GM04503 (cell line): Measurements from ENCODE around the gene CFAP251.

Experiments used
- DNase-seq: peaks from one replicate; pipeline ENCODE4 v3.0.0-alpha.2; 2012; ENCODE audit warnings: low read depth

CFAP251 gene

DNA sequence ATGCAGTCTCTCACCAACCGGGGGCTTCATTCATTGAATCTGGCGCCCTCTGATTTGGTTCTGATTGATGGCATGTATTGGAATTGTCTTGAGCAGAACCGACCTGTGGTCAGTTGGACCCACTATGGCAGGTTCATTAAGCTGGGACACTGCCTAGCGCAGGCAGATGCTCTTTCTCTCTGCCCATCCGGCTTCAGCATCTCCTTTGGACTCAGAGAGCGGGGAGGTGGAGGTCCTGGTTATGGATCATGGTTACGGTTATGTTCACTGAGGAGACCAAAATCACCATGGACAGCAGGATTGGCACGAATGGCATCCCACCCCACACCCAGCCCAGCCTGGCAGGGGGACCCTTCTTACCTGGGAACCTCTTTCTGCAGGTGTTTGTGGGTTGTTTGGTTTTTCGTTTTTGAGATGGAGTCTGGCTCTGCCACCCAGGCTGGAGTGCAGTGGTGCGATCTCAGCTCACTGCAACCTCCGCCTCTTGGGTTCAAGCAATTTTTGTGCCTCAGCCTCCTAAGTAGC lies 86.9 kb downstream of the CFAP251 start:
- no peak for DNase-seq

DNA sequence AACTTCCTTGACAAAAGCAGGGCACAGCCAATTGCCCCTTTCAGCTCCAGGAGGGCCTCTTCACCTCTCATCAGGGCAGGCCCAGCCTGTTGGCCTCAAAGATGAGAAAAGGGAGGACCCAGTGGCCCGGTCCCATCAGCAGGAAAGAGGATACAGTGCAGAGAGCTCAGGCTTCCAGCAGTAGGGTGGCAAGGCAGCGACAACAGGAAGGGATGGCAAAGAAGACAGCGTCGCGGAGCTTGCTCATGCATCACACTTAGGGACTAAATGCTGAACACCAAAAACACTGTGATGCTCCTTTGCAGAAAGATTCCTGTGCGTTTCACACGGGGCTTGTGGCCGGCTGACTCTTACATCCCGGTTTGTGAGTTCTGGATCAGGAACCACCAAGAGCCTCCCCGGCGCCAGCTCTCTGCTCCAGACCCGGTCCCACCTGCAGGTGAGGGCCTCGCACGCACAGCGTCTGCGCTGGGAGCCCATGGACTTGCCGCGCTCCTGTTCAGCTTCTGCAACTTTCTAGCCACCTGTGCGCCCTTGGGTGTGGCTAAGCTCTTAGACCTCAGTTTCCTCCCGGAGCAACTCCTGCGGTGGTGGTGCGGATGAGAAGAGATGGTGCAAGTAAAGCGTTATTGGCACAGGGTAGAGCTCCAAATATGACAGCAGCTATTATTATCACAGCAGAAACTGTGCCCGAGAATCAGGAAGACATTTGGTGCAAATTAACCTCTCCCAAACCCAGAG lies 88.0 kb downstream of the CFAP251 start:
- no peak for DNase-seq

DNA sequence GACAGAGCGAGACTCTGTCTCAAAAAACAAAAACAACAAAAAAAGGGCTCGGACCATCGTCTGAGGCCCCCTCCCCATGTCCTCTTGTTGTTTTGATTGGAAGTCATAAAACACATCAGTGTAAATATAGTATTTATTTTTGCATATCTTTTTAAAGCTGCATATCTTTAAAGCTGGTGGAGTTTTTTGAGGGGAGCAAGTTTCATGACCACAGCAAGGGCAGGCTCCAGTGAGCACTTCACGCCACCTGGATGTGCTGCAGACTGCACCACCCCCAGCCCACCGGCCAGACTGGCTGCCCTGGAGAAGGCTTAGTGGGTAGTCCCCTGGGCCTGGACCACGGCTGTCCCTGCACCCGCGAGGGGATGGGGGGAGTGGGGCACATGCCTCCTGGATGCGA lies 91.3 kb downstream of the CFAP251 start:
- no peak for DNase-seq

DNA sequence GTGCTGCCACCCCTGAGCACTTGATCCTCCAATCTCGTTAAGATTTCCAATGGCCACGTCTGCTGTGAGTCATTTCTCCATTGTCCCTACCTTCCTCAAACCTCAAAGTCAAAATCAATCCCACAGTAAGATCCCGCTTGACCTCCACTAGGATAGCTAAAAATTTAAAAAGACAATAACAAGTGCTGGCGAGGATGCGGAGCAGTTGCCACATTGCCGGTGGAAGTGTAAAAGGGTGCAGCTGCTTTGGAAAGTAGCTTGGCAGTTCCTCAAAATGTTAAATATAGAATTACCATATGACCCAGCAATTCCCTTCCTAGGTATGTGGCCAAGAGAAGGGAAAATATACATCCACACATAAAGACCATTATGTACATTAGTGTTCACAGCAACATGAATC lies 93.8 kb downstream of the CFAP251 start:
- no peak for DNase-seq

DNA sequence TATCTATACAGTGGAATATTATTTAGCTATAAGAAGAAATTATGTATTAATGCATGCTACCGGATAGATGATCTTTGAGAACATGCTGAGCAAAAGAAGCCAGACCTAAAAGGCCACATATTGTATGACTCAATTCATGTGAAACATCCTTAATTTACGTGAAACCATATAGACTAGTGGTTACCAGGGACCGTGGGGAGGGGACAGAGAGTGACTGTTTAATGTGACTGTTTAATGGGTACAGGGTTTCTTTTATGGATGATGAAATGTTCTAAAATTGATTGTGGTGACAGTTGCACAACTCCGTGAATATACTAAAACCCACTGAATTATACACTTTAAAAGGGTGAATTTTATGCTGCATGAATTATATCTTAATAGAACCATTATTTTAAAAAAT lies 94.7 kb downstream of the CFAP251 start:
- DNase-seq, result no peak

DNA sequence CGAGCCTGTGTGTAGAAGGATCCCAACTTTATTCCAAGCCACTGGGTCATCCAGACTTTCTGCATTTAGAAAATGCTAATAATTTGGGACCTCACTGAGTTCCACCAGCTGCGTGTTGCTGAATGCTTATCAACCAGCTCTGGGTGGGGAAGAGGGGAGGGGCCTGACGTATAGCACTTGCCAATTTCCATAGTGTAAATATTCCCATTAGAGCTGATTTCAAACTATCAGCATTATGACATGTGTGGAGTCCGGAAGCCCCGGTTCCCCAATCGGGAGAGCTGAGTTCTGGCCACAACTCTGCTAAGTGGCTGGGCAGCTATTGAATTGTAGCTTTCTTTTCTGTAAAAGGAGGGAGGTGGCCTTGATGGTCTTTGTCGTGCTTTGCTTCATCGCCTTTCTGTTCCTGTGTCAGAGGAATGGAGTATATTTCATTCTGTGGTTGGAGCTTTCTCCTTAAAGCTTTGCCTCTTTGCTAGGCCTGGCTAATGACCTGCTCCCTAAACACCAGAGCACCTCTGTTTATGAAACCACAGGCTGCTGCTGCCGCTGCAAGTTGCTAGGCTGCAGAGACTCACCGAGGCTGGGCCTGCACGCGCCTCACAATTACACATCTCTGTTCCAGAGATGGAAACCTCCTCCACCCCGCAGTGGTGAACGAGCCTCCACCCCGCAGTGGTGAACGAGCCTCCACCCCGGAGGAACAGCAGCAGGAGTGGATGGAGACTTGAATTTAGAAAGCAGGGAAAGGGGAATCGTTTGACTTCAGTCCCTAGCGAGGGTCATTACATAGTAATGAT lies 95.6 kb downstream of the CFAP251 start:
- DNase-seq, result no peak

DNA sequence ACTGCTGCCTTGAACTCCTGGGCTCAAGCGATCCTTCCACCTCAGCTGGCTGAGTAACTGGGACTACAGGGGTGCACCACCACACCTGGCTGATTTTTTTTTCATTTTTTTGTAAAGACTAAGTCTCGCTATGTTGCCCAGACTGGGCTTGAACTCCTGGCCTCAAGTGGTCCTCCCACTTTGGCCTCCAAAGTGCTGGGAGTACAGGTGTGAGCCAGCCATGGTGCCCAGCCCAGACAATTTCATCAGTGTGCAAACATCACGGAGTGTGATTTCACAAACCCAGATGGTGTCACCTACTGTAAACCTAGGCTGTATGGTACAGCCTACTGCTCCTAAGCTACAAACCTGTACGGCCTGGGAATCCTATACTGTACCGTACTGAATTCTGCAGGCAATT lies 96.4 kb downstream of the CFAP251 start:
- DNase-seq, result no peak

DNA sequence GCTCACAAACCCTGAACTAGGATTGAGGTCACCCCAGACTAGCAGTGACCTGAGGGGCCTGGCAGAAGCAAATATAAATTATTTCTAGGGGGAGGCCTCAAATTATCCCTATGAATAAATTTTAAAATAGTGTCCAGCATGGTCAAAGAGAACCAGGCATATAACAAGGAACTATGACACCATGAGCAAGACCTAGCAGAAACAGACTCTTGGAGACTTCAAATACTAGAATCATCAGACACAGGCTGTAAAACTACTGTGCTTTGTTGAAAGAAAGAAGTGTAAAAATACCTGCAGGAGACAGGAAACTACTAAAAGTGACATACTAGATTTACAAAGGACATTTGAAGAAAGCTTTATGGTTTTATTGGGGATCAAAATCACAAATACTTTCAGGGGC lies 100.1 kb downstream of the CFAP251 start:
- DNase-seq, result no peak

DNA sequence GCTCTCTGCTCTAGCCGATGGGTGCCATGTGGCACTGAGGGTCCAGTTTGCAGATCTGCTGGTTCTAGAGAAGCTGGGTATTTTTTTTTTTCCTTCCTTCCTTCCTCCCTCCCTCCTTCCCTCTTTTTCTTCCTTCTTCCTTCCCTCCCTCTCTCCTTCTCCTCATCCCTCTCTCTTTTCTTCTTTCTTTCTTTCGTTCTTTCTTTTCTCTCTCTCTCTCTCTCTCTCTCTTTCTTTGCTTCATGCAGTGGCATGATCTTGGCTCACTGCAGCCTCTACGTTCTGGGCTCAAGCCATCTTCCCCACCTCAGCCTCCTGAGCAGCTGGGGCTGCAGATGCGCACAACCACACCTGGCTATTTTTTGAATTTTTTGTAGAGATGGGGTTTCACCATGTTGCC lies 100.5 kb downstream of the CFAP251 start:
- no peak for DNase-seq

DNA sequence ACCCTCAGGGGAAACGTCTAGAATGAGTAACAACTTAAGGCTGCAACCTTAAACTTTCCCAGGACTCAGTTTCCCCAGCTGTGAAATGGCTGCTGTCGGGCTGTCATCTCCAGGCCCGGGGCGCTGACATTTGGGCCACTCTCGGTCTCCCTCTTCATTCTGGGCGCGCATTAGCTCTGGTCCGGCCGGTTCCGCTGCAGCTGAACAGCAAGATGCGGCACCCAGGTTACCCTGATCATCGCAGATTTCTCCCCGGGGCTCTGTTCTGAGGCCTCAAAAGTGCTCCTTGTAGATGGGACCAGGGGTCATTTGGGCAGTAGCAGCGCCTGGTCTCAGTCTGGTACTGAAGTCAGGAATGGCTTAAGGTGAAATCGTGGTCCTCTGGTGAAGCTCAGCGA lies 102.4 kb downstream of the CFAP251 start:
- DNase-seq, result no peak

DNA sequence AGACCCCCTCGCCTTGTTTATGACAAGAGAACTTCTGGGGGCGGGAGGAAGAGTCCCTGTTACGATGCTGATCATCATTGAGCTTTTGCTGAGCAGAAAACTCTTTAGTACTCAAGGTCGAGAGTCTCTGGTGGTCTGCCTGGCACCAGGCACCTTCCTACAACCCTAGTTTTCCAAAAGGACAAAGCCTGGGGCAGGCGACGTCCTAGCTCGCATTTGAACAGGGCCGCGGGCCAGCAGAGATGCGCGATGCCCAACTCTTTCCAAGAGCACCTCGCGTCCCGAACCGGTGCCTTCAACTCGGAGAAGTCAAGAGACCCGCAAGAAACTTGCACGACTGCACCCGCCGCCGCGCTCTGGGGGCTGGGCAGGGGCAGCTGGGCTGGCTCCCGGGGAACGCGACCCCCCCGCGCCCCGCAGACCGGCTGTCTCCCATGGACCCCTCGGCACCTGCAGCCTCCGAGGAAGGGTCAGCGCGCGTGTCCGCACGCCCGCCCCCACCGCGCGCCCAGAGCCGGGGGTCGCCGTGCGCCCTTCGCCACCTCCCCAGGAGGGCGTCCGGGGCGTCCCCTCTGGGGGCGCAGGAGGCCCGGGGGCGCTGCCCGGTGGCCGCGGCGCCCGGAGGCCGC lies 102.9 kb downstream of the CFAP251 start:
- no peak for DNase-seq

DNA sequence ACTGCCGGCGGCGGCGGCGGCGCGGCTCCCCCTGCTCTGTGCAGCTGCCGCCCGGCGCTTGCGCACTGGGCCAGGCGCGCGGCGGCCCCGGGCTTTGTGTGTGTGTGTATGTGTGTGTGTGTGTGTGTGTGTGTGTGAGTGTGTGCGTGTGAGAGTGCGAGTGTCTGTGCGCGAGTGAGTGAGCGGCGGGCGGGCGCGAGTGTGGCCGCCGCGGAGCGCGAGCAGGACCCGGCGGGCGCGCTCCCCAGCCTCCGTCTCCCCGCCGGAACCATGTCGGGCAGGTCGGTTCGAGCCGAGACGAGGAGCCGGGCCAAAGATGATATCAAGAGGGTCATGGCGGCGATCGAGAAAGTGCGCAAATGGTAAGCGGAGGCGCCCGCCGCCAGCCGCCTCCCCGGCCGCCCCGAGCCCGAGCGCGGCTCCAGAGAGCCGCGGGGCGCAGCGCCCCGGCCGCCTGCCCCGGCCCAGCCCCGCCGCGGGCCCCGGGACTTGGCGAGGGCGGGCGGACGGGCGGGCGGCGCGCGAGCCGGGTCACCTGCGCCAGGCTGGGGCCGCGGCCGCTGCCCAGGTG lies 103.5 kb downstream of the CFAP251 start, which contains the start of gene BCL7A:
Gene BCL7A (plus strand): TSS at position 63 of the 571 bp plus-strand sequence. CDS start 208 bp downstream, at position 271.
- no peak for DNase-seq

DNA sequence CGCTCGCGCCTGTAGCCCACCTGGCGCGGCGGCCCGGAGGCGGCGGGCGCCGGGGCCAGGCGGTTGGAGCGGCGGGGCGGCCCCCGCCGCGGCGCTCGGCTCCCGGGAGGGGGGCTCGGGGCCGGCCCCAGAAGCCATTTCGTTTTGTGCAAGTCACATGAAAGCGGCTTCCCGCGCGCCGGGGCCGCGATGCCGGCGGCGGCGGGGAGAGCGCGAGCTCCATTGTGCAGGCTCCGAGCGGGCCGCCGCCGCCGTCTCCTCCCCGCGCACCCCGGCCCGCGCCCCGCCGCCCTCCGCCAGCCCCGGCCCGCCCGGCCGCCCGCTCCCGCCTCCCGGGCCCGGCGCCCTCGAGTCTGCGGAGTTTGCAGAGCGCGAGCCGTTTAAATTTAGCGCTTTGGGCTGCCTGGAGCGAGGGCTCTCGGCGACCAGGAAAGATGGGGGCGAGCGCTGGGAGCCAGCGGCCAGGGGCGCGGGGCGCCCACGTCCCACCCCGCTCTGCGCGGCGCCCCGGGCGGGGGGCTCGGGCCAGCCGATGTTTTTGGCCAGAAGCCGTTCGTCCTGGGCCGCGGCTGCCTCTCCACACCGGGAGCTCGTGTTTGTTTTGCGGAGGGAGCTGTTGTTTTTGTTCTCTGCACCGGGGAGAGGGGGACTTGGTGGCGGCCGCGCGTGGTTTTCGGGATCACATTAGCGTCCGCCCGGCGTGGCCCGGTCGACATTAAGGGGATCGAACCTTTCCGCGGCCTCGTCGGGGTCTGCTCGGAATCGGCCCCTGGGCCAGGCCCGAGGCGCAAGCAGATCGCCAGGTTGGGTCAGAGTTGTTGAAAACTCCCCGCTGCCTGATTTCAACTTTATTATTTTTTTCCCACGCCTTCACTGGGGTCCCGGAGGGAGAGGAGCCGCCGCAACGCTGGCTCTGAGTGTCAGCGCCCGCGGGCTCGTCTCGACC lies 104.3 kb downstream of the CFAP251 start:
- DNase-seq, result no peak

DNA sequence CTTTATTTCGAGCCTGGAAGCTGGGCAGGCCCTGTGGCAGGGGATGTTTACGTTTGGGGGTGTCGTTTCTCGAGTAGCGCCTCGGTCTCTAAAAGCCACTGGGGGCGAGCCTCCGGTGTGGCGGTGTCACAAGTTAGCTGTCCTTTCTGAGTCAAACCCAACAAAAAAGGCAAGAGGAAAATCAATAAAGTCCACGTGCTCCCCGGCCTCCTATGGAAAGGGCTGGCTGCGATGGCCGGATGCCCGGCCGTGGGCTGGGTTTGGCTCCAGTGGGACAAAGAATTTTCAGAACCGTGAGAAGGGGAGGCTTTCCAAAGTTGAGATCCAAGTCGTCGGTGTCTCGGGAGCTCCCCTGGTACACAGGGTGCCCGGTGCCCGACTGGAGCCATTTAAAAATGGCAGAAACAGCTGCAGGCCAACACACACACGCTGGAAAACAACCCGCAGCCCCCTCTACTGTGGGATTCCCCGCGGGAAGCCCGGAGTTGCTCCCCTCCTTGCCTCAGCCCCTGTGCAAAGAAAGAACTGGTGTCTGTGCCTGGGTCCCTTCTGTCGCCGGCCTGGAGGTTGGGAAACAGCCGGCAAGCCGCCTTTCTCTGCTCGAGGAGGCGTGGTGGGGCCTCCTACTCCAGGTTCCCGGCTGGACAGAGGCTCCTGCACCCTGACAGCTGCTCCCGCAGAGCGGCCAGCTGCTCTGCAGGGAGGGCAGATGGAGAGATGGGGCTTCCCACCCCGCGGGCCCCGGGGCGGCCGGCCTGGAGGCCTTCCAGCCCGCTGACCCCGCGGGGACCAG lies 105.1 kb downstream of the CFAP251 start:
- DNase-seq, result peak; percentile 57

DNA sequence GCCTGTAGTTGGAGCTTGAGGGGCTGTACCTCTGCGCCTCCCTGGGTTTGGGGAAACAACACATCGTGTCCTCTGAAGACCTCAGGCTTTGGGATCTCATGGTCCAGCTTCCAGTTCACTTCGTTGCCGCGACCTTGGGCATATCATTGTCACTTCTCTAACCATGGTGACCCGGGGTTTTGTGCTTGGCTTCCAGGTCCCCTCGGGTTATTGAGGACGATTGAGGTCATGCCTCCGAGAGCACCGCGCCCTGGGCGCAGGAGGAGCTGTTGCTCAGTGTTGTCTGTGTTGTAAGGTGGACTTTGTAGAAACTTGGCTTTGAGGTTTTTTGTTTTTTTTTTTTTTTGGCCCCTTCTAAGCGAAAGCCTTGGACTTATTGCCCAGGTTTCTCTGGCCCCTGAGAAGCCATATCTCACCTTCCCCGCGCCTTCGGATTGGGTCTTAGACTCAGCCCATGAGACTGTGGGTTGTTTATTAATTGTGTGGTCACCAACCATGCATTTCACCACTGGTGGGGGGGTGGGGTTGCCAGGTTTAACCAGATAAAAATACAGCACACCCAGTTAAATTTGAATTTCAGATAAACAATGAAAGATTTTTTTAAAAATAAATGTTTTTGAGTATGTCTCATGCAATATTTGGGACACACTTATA lies 105.9 kb downstream of the CFAP251 start:
- no peak for DNase-seq

DNA sequence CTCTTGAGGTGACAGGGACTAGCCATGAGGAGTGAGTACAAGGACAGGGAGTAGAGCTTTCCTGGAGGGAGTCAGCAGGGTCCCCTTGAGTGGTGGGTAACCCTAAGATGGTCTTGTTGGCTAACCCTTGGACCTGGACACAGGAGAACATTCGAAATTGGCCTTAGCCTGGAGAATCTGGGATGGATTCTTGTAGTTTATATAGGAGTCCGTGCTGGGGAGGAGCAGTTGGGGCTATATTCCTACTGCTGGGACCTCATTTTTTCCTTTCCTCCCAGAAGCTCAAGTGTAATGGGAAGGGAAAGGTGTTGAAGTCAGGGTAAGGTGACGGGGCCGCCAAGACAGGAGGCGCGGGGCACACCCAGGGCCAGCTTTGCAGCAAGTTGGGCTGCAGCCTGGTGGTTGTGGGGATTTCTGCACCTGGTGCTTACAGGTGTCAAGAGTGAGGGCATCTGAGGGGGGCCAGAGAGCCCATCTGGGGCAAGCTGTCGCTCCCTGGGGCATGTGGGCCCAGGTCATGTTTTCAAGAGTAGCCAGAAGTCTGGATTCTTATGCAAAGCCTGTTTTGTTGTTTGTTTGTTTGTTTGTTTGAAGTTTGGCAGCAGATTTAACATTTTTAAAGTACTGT lies 108.4 kb downstream of the CFAP251 start:
- DNase-seq, result no peak

DNA sequence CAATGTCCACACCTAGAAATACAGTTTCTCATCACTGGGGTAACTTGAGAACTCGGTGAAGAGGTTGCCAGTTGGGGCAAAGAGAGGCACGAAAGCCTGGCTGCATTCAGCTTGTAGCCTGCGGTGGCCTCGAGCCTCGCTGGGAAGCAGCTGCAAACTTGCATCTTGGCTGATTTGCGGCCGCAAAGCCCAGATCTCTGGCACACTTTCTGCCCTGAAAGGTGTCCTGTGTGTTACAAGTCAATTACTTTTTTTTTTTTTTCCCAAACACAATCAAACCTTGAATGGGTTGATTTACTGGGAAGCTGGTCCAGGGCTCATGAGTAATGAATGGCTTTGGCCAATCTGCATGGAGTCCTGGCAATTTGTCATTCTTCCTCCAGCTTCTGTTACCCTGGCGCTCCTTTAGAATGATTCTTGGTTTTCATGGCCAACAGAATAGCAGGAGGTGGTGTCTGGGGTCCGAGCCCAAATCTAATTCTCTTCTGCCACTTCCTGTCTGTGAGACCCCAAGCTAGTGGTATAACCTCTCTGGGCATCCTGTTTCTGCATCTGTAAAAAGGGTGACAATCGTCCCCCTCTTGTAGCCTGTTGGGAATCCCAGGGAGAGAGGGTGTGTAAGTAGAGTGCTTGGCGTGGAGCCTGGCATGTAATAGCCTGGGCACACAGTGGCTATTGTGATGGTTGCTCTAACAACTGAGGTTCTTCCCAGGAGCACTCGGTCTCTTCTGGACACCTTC lies 109.9 kb downstream of the CFAP251 start:
- no peak for DNase-seq

DNA sequence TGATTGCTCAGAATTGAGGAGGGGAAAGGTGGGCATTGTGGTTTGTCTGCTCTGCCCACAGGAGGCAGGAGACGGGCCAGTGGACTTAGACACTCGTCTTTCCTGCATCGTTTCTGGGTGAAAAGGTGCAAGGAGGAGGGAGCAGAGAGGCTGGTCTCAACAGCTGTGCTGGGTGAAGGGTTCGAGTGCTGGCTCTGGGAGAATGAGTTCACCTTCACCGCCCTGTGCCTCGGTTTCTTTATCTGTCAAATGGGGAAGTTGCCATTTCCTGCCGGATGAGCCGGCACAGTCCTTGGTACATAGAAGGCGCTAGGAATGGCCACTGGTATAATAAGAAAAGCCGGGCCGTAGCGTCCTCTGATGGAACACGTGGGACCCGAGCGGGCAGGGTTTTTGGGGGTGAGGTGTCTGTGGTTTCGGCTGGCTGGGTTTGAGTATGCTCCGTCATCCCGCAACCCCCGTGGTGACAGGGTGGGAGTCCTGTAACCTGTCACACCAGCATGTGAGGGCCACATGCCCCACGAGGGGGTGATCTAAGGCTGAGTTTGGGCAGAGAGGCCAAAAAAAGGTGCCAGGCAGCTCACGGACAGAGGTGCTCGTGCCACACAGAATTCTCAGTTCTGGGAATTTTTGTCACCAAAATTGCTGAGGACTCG lies 110.6 kb downstream of the CFAP251 start:
- no peak for DNase-seq
